ENCODE results near the gene FRAT1.
A peak's percentile ranks its signal among the peaks of the same experiment; 100 is the strongest.

The FRAT1 gene

DNA sequence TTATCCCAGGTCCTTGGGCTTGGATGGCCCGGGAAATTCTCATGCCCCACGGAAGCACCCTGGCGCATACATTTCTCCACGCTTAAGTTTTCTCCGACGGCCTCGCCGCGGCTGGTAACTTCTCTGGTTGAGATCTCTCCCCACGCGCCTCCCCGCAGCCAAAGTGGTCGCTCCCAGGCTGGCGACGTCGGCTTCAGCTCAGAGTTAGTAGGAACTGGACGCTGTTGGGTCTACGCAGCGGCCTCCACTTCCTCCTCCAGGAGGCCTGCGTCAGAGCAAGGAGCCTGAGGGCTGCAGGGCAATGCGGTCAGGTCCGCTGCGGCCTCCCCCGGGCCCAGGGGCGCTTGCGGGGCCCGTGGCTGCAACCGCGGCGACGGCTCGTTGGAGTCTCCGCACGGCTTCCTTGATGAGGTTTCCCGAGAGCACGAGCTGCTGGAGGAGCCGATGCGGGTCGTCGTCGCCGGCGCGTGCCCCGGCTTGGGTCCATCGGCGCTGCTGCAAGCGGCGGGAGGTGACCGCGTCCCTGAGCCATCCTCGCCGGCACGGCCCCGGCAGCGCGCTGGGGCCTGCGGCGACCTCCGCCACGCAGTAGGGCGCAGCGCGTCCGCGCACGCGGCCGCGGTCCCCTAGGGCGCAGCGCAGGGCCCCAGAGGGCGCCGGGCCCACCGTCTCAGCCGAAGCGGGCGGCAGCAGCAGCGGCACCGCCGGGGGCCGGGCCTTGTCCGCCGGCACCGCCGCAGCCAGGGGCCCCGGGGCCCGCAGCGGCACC, 14.7 kb downstream of the FRAT1 start:
- no peak for TF ChIP-seq EZH2 (IDR thresholded peaks at IDR 0.05; ENCODE audit: borderline replicate concordance, low read length)
- TF ChIP-seq, protein P1, sequence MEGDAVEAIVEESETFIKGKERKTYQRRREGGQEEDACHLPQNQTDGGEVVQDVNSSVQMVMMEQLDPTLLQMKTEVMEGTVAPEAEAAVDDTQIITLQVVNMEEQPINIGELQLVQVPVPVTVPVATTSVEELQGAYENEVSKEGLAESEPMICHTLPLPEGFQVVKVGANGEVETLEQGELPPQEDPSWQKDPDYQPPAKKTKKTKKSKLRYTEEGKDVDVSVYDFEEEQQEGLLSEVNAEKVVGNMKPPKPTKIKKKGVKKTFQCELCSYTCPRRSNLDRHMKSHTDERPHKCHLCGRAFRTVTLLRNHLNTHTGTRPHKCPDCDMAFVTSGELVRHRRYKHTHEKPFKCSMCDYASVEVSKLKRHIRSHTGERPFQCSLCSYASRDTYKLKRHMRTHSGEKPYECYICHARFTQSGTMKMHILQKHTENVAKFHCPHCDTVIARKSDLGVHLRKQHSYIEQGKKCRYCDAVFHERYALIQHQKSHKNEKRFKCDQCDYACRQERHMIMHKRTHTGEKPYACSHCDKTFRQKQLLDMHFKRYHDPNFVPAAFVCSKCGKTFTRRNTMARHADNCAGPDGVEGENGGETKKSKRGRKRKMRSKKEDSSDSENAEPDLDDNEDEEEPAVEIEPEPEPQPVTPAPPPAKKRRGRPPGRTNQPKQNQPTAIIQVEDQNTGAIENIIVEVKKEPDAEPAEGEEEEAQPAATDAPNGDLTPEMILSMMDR (IDR thresholded peaks at IDR 0.05; ENCODE audit: low read length), result no peak; the same call in 1 of the 2 replicates
- Histone ChIP-seq H3K27ac (ENCODE audit: low read depth, low read length, poor library complexity, severe bottlenecking) (no peak overlapping the region), H3K36me3 (ENCODE audit: insufficient read depth, low read length) (no peaks in the 10 kb centered on the region; the same call in 1 of the 2 replicates), H3K4me3 (ENCODE audit: low read depth, low read length, poor library complexity, severe bottlenecking) (peak overlapping the region; percentile 65), H3K4me2 (ENCODE audit: low read length) (peak overlapping the region; percentile 88), H3F3A (ENCODE audit: insufficient read depth, low read length) (no peaks in the 10 kb centered on the region), H2AFZ (ENCODE audit: low read length) (no peak overlapping the region), H4K20me1 (ENCODE audit: insufficient read depth, low read length) (no peaks in the 10 kb centered on the region), H3K9me3 (ENCODE audit: low read length) (no peaks in the 10 kb centered on the region), H3K4me1 (ENCODE audit: insufficient read depth, low read length, severe bottlenecking) (peaks cover 29% of the 10 kb centered on the region), H3K9me2 (ENCODE audit: low read depth, low read length) (no peaks in the 10 kb centered on the region), H3K79me2 (ENCODE audit: insufficient read depth, low read length) (no peaks in the 10 kb centered on the region), H3K9ac (ENCODE audit: low read length) (peak overlapping the region; percentile 60), H3K27me3 (ENCODE audit: insufficient read depth, low read length) (no peaks in the 10 kb centered on the region)

DNA sequence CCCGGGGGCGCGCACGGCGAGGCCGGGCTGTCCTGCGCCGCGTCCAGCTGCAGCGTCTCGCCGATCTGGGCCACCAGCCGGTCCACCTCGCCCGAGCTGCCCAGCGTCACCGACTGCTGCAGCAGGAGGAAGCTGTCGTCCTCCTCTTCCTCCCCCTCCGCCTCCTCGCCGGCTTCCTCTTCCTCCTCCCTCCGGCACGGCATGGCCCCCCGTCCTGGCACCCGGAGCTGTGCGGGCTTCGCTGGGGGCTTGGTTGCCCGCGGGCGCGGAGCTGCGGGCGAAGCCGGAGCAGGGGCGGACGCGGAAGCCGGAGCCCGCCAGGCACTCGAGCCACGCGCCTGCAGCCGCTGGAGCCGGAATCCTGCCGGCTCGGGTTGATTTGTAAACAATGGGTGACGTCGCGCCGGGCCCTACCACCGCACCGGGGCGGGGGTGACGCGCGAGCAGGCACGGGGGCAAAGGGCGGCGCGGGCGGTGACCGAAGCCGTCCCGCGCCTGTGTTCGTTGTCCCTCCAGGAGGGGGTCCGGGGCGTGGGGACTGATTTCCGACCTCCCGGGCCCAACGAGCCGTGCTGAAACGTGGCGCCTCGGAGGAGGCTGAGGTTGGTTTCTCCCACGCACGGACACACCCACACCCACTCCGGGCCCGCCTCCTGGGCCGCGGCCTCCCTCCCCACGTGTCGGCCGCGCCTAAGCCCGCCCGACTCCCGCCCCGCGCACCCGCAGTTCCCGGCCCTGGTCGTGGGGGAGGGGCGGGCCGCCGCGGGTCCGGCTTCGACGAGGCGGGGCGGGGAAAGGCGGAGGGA, 15.5 kb downstream of the FRAT1 start, which contains the start of gene FRAT2:
Gene FRAT2 (minus strand): TSS at position 360 of the 806 bp plus-strand sequence. CDS start 157 bp downstream, at position 203.
- Histone ChIP-seq H3K27me3 (ENCODE audit: insufficient read depth, low read length) (no peaks in the 10 kb centered on the region), H3K36me3 (ENCODE audit: insufficient read depth, low read length) (no peaks in the 10 kb centered on the region; the same call in 1 of the 2 replicates), H4K20me1 (ENCODE audit: insufficient read depth, low read length) (no peaks in the 10 kb centered on the region), H3F3A (ENCODE audit: insufficient read depth, low read length) (no peaks in the 10 kb centered on the region), H3K9me2 (ENCODE audit: low read depth, low read length) (no peaks in the 10 kb centered on the region), H3K4me2 (ENCODE audit: low read length) (peak within 1 kb of the TSS; percentile 88), H3K9me3 (ENCODE audit: low read length) (no peaks in the 10 kb centered on the region), H3K27ac (ENCODE audit: low read depth, low read length, poor library complexity, severe bottlenecking) (no peak within 1 kb of the TSS), H2AFZ (ENCODE audit: low read length) (no peak within 1 kb of the TSS), H3K4me3 (ENCODE audit: low read depth, low read length, poor library complexity, severe bottlenecking) (peak within 1 kb of the TSS; percentile 65), H3K4me1 (ENCODE audit: insufficient read depth, low read length, severe bottlenecking) (peaks cover 29% of the 10 kb centered on the region), H3K9ac (ENCODE audit: low read length) (peak within 1 kb of the TSS; percentile 60), H3K79me2 (ENCODE audit: insufficient read depth, low read length) (no peaks in the 10 kb centered on the region)
- TF ChIP-seq, protein P1 (IDR thresholded peaks at IDR 0.05; ENCODE audit: low read length), result no peak
- TF ChIP-seq EZH2 (IDR thresholded peaks at IDR 0.05; ENCODE audit: borderline replicate concordance, low read length), result no peak

DNA sequence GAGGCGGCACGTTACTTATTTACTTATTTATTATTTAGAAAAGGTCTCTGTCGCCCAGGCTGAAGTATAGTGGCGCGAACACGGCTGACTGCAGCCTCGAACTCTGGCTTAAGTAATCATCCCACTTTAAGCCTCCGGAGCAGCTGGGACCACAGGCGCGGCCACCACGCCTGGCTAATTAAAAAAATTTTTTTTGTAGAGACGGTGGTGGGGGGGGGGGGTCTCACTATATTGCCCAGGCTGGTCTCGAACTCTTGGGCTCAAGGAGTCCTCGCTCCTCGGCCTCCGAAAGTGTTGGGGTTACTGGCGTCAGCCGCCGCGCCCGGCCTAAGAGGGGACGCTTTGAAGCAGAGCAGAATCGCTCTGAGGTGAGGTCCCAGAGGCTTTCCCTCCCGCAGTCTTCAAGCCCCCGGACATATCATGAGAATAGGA, 16.1 kb downstream of the FRAT1 start:
- peak overlapping the region; percentile 60; the same call in 1 of the 2 replicates for H3K9ac ChIP-seq (ENCODE audit: low read length)
- H3K4me1 ChIP-seq (ENCODE audit: insufficient read depth, low read length, severe bottlenecking), result peaks cover 29% of the 10 kb centered on the region
- no peaks in the 10 kb centered on the region for H3F3A ChIP-seq (ENCODE audit: insufficient read depth, low read length)
- H3K4me2 ChIP-seq (ENCODE audit: low read length), result peak overlapping the region; percentile 52
- H3K79me2 ChIP-seq (ENCODE audit: insufficient read depth, low read length), result no peaks in the 10 kb centered on the region
- H3K9me2 ChIP-seq (ENCODE audit: low read depth, low read length), result no peaks in the 10 kb centered on the region
- TF ChIP-seq, protein P1 (IDR thresholded peaks at IDR 0.05; ENCODE audit: low read length), result no peak
- TF ChIP-seq EZH2 (IDR thresholded peaks at IDR 0.05; ENCODE audit: borderline replicate concordance, low read length), result no peak
- peak overlapping the region; percentile 65 for H3K4me3 ChIP-seq (ENCODE audit: low read depth, low read length, poor library complexity, severe bottlenecking)
- no peak overlapping the region for H2AFZ ChIP-seq (ENCODE audit: low read length)
- H3K36me3 ChIP-seq (ENCODE audit: insufficient read depth, low read length), result no peaks in the 10 kb centered on the region; the same call in 1 of the 2 replicates
- H4K20me1 ChIP-seq (ENCODE audit: insufficient read depth, low read length), result no peaks in the 10 kb centered on the region
- H3K9me3 ChIP-seq (ENCODE audit: low read length), result no peaks in the 10 kb centered on the region
- no peak overlapping the region for H3K27ac ChIP-seq (ENCODE audit: low read depth, low read length, poor library complexity, severe bottlenecking)
- no peaks in the 10 kb centered on the region for H3K27me3 ChIP-seq (ENCODE audit: insufficient read depth, low read length)
